ENCODE data around the gene PREX1.

Gene PREX1

GRCh38 chr20:48597521-48598302 is 230.1 kb downstream of the PREX1 start:
- peak; percentile 2 for DNase-seq

GRCh38 chr20:48596334-48596898 is 231.4 kb downstream of the PREX1 start:
- no peak for DNase-seq

- DNase-seq, result no peak
Observed at GRCh38 chr20:48595495-48596333, 232.1 kb downstream of the PREX1 start.

- no peak for DNase-seq
Observed at GRCh38 chr20:48594533-48594932, 233.3 kb downstream of the PREX1 start.

GRCh38 chr20:48592107-48592940 is 235.5 kb downstream of the PREX1 start:
- DNase-seq, result no peak

- DNase-seq, result no peak
Observed at GRCh38 chr20:48586730-48587129, 241.1 kb downstream of the PREX1 start.

- no peak for DNase-seq
Observed at GRCh38 chr20:48585061-48585870, 242.5 kb downstream of the PREX1 start.

- no peak for DNase-seq
Observed at GRCh38 chr20:48584391-48585060, 243.3 kb downstream of the PREX1 start.

GRCh38 chr20:48583801-48584200 is 244.0 kb downstream of the PREX1 start:
- DNase-seq, result no peak

GRCh38 chr20:48583171-48583570 is 244.6 kb downstream of the PREX1 start:
- no peak for DNase-seq

- DNase-seq, result no peak
Observed at GRCh38 chr20:48582673-48582985, 245.2 kb downstream of the PREX1 start.

GRCh38 chr20:48581167-48581566 is 246.6 kb downstream of the PREX1 start:
- no peak for DNase-seq

- DNase-seq, result no peak
Observed at GRCh38 chr20:48578397-48579098, 249.3 kb downstream of the PREX1 start.

GRCh38 chr20:48577557-48577956 is 250.2 kb downstream of the PREX1 start:
- DNase-seq, result no peak

GRCh38 chr20:48574383-48574782 is 253.4 kb downstream of the PREX1 start:
- peak; percentile 44 for DNase-seq
